SK-N-MC (cell line): ENCODE results near the gene ZNF438.

Experiments used
- EZH2 ChIP-seq: fragments of 200-600 bp; sonication (generic); IDR thresholded peaks from one replicate; pipeline ENCODE4 v1.6.1; 2017; ENCODE audit warnings: antibody characterized with exemption
- FOXP2 ChIP-seq: optimal IDR thresholded peaks from 2 replicates; pipeline ENCODE3; 2011; ENCODE audit warnings: mild to moderate bottlenecking, moderate library complexity; ENCODE audit not compliant: insufficient read depth; ENCODE audit errors: extremely low read length, control extremely low read depth
- POLR2AphosphoS5 ChIP-seq: IDR thresholded peaks from 2 replicates; pipeline ENCODE4 v1.6.1; 2012; ENCODE audit warnings: mild to moderate bottlenecking, low read depth, low read length, borderline replicate concordance

DNA sequence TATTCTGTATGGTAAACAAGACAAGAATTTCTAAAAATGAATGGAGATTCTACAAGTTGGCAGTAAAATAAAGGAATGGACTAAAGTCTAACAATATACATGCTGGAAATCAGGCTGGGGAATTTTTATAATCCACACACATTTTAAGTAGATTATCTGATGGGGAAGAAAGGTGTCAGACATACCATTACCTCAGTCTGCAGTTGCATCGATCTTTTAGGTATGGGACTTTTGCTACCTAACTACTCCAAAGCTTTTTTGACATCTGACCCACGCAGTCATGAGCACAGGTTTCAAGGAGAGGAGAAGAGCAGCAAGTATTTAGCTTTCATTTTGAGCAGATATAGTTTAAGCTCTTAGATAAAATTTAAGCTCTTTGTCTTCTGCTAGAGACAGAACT, 113.0 kb downstream of the ZNF438 start:
- TF ChIP-seq EZH2 (no peak), POLR2AphosphoS5 (no peak), FOXP2 (no peak)
